Panc1 (cell line): ENCODE data around the gene DFFB. TPM values are rescaled to one million over a fixed set of nuclear protein-coding genes. Genes with fewer than 3 reads are reported as not detected.

ENCODE experiments used
- ATAC-seq: fragments of 200-7000 bp; cut with Tn5 transposase; 2 replicates; pipeline ENCODE4 v1.9.1; 2020; ENCODE audit warnings: mild to moderate bottlenecking, moderate library complexity
- BruUV-seq: library from RNA; stranded (reverse); fragments of 400-500 nt; replicated peaks from 2 replicates; lab custom pipeline; 2021; lab: Mats Ljungman, UMichigan
- CTCF ChIA-PET: fragments of 300-600 bp; sonication (Branson Sonifier 250); formaldehyde crosslinking; loops from one replicate; lab custom pipeline; 2022; ENCODE audit warnings: antibody characterized with exemption; lab: Charles Lee
- POLR2A ChIA-PET: fragments of 300-600 bp; sonication (Branson Sonifier 250); formaldehyde crosslinking; loops from one replicate; lab custom pipeline; 2022; ENCODE audit warnings: antibody characterized with exemption; lab: Charles Lee
- DNase-seq: peaks from one replicate; pipeline ENCODE4 v3.0.0-alpha.2; 2010; ENCODE audit warnings: low read depth, low spot score
- H3K27ac ChIP-seq: 2 replicates; pipeline ENCODE4 v1.5.1; 2011; ENCODE audit warnings: mild to moderate bottlenecking, low read length, inconsistent platforms
- H3K27me3 ChIP-seq: fragments of 200-500 bp; sonication (Bioruptor generic); 2 replicates; pipeline ENCODE4 v1.6.0; 2014; ENCODE audit warnings: low read length, inconsistent platforms; ENCODE audit not compliant: control insufficient read depth, insufficient read depth
- H3K36me3 ChIP-seq: fragments of 200-500 bp; sonication (Bioruptor generic); 2 replicates; pipeline ENCODE4 v1.5.1; 2014; ENCODE audit warnings: inconsistent platforms, mild to moderate bottlenecking, low read length, moderate library complexity; ENCODE audit not compliant: control insufficient read depth, insufficient read depth
- H3K4me1 ChIP-seq: 2 replicates; pipeline ENCODE4 v1.5.1; 2011; ENCODE audit warnings: inconsistent platforms, mild to moderate bottlenecking, low read length, moderate library complexity; ENCODE audit not compliant: control insufficient read depth, insufficient read depth
- H3K4me3 ChIP-seq, 2 experiments: 2 replicates each; pipeline ENCODE4 v1.5.1; 2011 to 2012; ENCODE audit warnings: low read depth in 2 of 2, low read length in 2 of 2, mild to moderate bottlenecking in 2 of 2, inconsistent platforms in 1 of 2, moderate library complexity in 1 of 2
- H3K9me3 ChIP-seq: fragments of 200-500 bp; sonication (Bioruptor generic); 2 replicates; pipeline ENCODE4 v1.5.1; 2014; ENCODE audit warnings: low read depth, mild to moderate bottlenecking, inconsistent platforms, low read length, moderate library complexity; ENCODE audit not compliant: control insufficient read depth, insufficient read depth
- POLR2AphosphoS5 ChIP-seq: IDR thresholded peaks from 2 replicates; pipeline ENCODE4 v1.6.1; 2012; ENCODE audit warnings: mild to moderate bottlenecking, low read depth, low read length, moderate library complexity
- SIN3A ChIP-seq: IDR thresholded peaks from 2 replicates; pipeline ENCODE4 v1.6.1; 2012; ENCODE audit warnings: low read depth, mild to moderate bottlenecking, low read length, moderate library complexity, borderline replicate concordance; ENCODE audit not compliant: insufficient read depth
- TCF7L2 ChIP-seq: IDR thresholded peaks from 2 replicates; pipeline ENCODE4 v1.6.1; 2011; ENCODE audit warnings: mild to moderate bottlenecking, low read depth, low read length, inconsistent platforms
- in situ Hi-C: cut with HindIII; loops from 2 replicates; pipeline ENCODE4 v1.10.0; 2016; ENCODE audit warnings: low sequenced_read_pairs, low pct_unique_long_range_greater_than_20kb
- intact Hi-C: fragments of 100-400 bp; cut with micrococcal nuclease; formaldehyde crosslinking; loops from one replicate; pipeline ENCODE4 v1.10.0; 2022; ENCODE audit not compliant: unreplicated experiment
- total RNA-seq: library from RNA; stranded (reverse); gene quantifications from one replicate; pipeline ENCODE4 v1.2.1, GENCODE V29; 2021; ENCODE audit not compliant: unreplicated experiment
- TF ChIP-seq, protein P1 (sequence below): fragments of 450-650 bp; IDR thresholded peaks from 2 replicates; pipeline ENCODE4 v1.5.1; 2017; ENCODE audit warnings: mild to moderate bottlenecking
- TF ChIP-seq, protein P2 (sequence below), 2 experiments: IDR thresholded peaks; 2 replicates each; pipeline ENCODE4 v1.6.1; 2011 to 2012; ENCODE audit warnings: low read depth in 2 of 2, control low read depth in 1 of 2, low read length in 1 of 2, mild to moderate bottlenecking in 1 of 2, moderate library complexity in 1 of 2; ENCODE audit not compliant: insufficient read depth in 1 of 2

DFFB gene
- total RNA-seq, 1 experiment from 2014 or later = 3.0 TPM

DNA sequence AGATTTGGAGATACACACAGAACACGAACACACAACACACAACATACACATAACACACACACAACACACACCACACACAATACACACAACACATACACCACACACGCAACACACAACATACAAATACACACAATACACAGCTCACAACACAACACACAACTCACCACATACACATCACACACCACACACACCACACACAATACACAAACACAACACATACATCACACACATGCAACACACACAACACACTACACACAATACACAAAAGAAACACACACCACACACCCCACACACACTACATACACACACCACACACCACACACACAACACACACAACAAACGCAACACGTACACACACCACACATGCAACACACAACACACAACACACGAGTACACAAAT, 71.8 kb downstream of the DFFB start:
- BruUV-seq = no TSS peak
- Histone ChIP-seq H3K9me3 (no peaks in the 10 kb centered on the region), H3K36me3 (no peaks in the 10 kb centered on the region), H3K4me1 (no peaks in the 10 kb centered on the region), H3K27me3 (peaks cover 4% of the 10 kb centered on the region; the same call in 1 of the 2 replicates), H3K4me3 (no peak overlapping the region), H3K27ac (no peak overlapping the region)
- no peak for ATAC-seq
- in situ Hi-C loops (no loop called here), intact Hi-C loops (no loop called here)
- ChIA-PET CTCF (no interaction called here), POLR2A (no interaction called here)
- DNase-seq = no peak
- no peak for TF ChIP-seq POLR2AphosphoS5
- TF ChIP-seq TCF7L2 = no peak
- TF ChIP-seq, protein P1, sequence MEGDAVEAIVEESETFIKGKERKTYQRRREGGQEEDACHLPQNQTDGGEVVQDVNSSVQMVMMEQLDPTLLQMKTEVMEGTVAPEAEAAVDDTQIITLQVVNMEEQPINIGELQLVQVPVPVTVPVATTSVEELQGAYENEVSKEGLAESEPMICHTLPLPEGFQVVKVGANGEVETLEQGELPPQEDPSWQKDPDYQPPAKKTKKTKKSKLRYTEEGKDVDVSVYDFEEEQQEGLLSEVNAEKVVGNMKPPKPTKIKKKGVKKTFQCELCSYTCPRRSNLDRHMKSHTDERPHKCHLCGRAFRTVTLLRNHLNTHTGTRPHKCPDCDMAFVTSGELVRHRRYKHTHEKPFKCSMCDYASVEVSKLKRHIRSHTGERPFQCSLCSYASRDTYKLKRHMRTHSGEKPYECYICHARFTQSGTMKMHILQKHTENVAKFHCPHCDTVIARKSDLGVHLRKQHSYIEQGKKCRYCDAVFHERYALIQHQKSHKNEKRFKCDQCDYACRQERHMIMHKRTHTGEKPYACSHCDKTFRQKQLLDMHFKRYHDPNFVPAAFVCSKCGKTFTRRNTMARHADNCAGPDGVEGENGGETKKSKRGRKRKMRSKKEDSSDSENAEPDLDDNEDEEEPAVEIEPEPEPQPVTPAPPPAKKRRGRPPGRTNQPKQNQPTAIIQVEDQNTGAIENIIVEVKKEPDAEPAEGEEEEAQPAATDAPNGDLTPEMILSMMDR = no peak
- TF ChIP-seq, protein P2, sequence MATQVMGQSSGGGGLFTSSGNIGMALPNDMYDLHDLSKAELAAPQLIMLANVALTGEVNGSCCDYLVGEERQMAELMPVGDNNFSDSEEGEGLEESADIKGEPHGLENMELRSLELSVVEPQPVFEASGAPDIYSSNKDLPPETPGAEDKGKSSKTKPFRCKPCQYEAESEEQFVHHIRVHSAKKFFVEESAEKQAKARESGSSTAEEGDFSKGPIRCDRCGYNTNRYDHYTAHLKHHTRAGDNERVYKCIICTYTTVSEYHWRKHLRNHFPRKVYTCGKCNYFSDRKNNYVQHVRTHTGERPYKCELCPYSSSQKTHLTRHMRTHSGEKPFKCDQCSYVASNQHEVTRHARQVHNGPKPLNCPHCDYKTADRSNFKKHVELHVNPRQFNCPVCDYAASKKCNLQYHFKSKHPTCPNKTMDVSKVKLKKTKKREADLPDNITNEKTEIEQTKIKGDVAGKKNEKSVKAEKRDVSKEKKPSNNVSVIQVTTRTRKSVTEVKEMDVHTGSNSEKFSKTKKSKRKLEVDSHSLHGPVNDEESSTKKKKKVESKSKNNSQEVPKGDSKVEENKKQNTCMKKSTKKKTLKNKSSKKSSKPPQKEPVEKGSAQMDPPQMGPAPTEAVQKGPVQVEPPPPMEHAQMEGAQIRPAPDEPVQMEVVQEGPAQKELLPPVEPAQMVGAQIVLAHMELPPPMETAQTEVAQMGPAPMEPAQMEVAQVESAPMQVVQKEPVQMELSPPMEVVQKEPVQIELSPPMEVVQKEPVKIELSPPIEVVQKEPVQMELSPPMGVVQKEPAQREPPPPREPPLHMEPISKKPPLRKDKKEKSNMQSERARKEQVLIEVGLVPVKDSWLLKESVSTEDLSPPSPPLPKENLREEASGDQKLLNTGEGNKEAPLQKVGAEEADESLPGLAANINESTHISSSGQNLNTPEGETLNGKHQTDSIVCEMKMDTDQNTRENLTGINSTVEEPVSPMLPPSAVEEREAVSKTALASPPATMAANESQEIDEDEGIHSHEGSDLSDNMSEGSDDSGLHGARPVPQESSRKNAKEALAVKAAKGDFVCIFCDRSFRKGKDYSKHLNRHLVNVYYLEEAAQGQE (IDR thresholded peaks at IDR 0.05; ENCODE audit: insufficient read depth in 1 of 2, low read depth in 2 of 2, low read length in 1 of 2) = no peak
- TF ChIP-seq SIN3A = no peak

DNA sequence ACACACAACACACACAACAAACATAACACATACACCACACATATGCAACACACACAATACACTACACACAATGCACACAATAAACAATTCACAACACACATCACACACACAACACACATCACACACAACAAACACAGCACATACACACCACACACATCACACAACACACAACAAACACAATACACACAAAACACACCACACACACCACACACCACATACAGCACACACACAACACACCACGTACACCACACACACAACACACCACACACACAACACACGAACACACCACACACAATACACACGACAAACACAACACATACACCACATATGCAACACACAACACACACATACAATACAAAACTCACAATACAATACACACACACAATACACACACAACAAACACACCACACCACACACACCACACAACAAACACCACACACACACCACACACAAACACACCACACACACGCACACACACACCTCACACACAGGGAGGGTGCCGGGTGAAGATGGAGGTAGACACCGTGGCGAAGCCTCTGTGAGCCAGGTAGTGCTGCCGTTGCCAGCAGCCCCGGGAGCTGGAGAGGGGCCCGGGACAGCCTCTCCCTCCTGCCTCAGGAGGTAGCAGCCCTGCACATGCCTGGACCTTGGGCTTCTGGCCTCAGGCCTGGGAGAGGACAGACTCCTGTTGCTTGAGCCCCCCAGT, 73.2 kb downstream of the DFFB start:
- Histone ChIP-seq H3K4me1 (no peaks in the 10 kb centered on the region), H3K27me3 (peaks cover 8% of the 10 kb centered on the region; the same call in 1 of the 2 replicates), H3K4me3 (no peak overlapping the region), H3K36me3 (no peaks in the 10 kb centered on the region), H3K27ac (no peak overlapping the region), H3K9me3 (no peaks in the 10 kb centered on the region)
- BruUV-seq = no TSS peak
- in situ Hi-C loops (no loop called here), intact Hi-C loops (no loop called here)
- DNase-seq (no peak), ATAC-seq (no peak)
- TF ChIP-seq SIN3A (no peak), POLR2AphosphoS5 (no peak), TCF7L2 (no peak)
- TF ChIP-seq, protein P1 = no peak
- TF ChIP-seq, protein P2 (IDR thresholded peaks at IDR 0.05; ENCODE audit: insufficient read depth in 1 of 2, low read depth in 2 of 2, low read length in 1 of 2) = no peak
- ChIA-PET CTCF (no interaction called here), POLR2A (interaction anchor here (0.6 kb wide), 1 partner anchor 87 kb away, joined by 3 read pairs; no protein-coding TSS in a partner anchor)
